Gastrocnemius medialis (tissue), 4 donors: Measurements from ENCODE around the gene ANKRD29. TPM values are rescaled to one million over a fixed set of nuclear protein-coding genes. Genes with fewer than 3 reads are reported as not detected.

Experiments
- ATAC-seq, 2 donors: fragments of 150-250 bp; one replicate each; pipeline ENCODE4 v1.9.1; 2016
- DNase-seq, 2 donors: peaks; one replicate each; pipeline ENCODE4 v3.0.0-alpha.2; 2019
- H3K27ac ChIP-seq, 4 donors: fragments of 200-600 bp; sonication (generic); 1 replicate in 1 of 4; 2 replicates in 3 of 4; pipeline ENCODE4 v1.5.1; 2016 to 2018; ENCODE audit warnings: mild to moderate bottlenecking in 2 of 4, moderate library complexity in 1 of 4
- H3K27me3 ChIP-seq, 3 donors: fragments of 200-600 bp; sonication (generic) in 2 of 3; 1 replicate in 1 of 3; 2 replicates in 2 of 3; pipeline versions ENCODE4 v1.5.1 to v1.6.0; 2016 to 2019; ENCODE audit warnings: mild to moderate bottlenecking in 1 of 3, moderate library complexity in 1 of 3
- H3K36me3 ChIP-seq, 2 donors: fragments of 200-600 bp; sonication (generic) in 1 of 2; one replicate each; pipeline ENCODE4 v1.5.1; 2017 to 2018
- H3K4me1 ChIP-seq, 2 donors: fragments of 200-600 bp; sonication (generic) in 1 of 2; one replicate each; pipeline ENCODE4 v1.5.1; 2016 to 2017; ENCODE audit warnings: mild to moderate bottlenecking in 2 of 2
- H3K4me3 ChIP-seq, 4 donors: fragments of 200-600 bp; sonication (generic) in 3 of 4; 1 replicate in 1 of 4; 2 replicates in 3 of 4; pipeline ENCODE4 v1.5.1; 2016 to 2019; ENCODE audit warnings: mild to moderate bottlenecking in 2 of 4
- H3K9me3 ChIP-seq, 3 donors: fragments of 200-600 bp; sonication (generic) in 2 of 3; 1 replicate in 1 of 3; 2 replicates in 2 of 3; pipeline ENCODE4 v1.5.1; 2016 to 2019
- POLR2A ChIP-seq, 2 donors: fragments of 450-650 bp; IDR thresholded peaks; one replicate each; pipeline ENCODE4 v1.6.1; 2017; ENCODE audit warnings: antibody characterized with exemption in 2 of 2, mild to moderate bottlenecking in 2 of 2, moderate library complexity in 2 of 2
- in situ Hi-C, 4 donors: fragments of 200-750 bp; cut with MboI; loops; one replicate each; pipeline versions ENCODE4 v1.15.0 to v1.8.0; 2017; ENCODE audit warnings: low sequenced_read_pairs in 4 of 4
- intact Hi-C: fragments of 100-400 bp; cut with DNase I; formaldehyde crosslinking; loops from one replicate; pipeline ENCODE4 v1.15.1; 2023; ENCODE audit warnings: low total_unique reads
- total RNA-seq, 4 donors: library from RNA; depleted of rRNA; stranded (reverse); fragments of >200 nt; gene quantifications; one replicate each; pipeline versions ENCODE4 v1.1.0 to v1.2.3, GENCODE V29; 2016
- TF ChIP-seq, protein P1 (sequence below), 5 experiments: fragments of 450-650 bp in 3 of 5; fragments of 200-600 bp in 2 of 5; sonication (generic) in 2 of 5; IDR thresholded peaks in 4 of 5; conservative IDR thresholded peaks in 1 of 5; 1 replicate in 4 of 5; 2 replicates in 1 of 5; pipeline ENCODE4 v1.5.1; 2016 to 2019; ENCODE audit warnings: antibody characterized with exemption in 5 of 5, mild to moderate bottlenecking in 3 of 5, moderate library complexity in 3 of 5

Gene ANKRD29
- total RNA-seq, 4 donors from 2014 or later = 0.93 to 2.8 (median 1.6) TPM

DNA sequence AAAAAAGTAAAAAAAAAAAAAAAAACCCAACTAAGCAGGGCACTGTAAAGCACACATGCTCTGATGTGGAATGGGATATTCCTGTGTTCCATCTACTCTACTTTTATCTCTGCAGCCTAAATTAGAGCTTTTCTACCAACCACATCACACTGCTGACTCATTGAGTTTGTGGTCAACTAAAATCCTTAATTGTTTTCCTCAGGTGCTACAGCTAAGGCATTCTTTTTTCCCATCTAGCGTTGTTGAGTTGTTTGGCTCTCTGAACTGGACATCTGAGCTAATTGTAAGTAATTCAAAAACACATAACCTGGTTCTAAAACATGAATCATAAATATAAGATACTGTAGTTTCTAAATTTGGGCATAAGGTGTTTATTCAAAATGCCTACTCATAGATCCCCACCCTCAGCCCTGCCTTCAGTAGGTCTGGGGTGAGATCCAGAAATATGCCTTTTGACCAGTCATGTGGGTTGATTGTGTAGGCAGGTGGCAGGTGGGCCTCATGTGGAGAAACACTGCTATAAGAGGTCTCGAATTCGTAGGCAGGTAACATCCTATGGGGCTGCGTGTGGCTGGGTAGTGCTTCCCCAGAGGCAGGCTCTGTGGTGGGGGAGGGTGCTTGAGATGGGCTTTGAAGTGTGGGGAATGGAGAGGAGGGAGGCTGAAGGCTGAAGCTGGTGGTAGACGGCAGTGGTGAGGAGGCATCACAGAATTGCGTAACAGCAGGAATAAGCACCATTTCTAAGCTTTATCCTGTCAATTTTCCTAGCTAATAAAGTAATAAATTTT lies 27.2 kb downstream of the ANKRD29 start:
- in situ Hi-C loops (loop anchor here in 2 of 4 donors (25.0 kb wide), 3 partner anchors 177 to 477 kb away; no protein-coding TSS in a partner anchor), intact Hi-C loops (no loop called here)
- no peak for TF ChIP-seq POLR2A (IDR thresholded peaks at IDR 0.05)
- TF ChIP-seq, protein P1, sequence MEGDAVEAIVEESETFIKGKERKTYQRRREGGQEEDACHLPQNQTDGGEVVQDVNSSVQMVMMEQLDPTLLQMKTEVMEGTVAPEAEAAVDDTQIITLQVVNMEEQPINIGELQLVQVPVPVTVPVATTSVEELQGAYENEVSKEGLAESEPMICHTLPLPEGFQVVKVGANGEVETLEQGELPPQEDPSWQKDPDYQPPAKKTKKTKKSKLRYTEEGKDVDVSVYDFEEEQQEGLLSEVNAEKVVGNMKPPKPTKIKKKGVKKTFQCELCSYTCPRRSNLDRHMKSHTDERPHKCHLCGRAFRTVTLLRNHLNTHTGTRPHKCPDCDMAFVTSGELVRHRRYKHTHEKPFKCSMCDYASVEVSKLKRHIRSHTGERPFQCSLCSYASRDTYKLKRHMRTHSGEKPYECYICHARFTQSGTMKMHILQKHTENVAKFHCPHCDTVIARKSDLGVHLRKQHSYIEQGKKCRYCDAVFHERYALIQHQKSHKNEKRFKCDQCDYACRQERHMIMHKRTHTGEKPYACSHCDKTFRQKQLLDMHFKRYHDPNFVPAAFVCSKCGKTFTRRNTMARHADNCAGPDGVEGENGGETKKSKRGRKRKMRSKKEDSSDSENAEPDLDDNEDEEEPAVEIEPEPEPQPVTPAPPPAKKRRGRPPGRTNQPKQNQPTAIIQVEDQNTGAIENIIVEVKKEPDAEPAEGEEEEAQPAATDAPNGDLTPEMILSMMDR (IDR thresholded peaks at IDR 0.05 in 4 of 5, conservative IDR thresholded peaks at IDR 0.05 in 1 of 5) = no peak
- ATAC-seq (no peak), DNase-seq (no peak)
- H3K4me3 ChIP-seq = no peak overlapping the region
- H3K4me1 ChIP-seq = no peaks in the 10 kb centered on the region
- no peaks in the 10 kb centered on the region for H3K27me3 ChIP-seq
- no peaks in the 10 kb centered on the region for H3K36me3 ChIP-seq
- H3K9me3 ChIP-seq = no peaks in the 10 kb centered on the region
- no peak overlapping the region for H3K27ac ChIP-seq

DNA sequence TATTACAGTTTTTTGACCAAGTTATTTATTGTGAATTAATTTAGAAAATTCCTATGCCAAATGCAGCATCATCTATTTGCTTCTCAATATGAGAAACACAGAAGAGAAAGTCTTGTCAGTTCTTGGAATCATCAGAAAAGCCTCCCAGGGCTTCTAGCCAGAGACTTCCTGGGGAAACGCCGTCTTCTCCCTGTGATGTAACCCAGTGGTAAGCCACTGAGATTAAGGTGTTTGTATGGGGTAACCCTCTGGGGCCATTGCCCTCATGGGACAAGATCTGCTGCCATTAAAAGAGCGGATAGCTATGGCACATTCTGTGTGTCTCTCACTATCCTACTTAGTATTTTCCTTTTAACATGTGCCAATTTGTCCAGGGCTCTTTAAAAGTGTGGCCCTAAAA lies 28.0 kb downstream of the ANKRD29 start:
- Histone ChIP-seq H3K36me3 (no peaks in the 10 kb centered on the region), H3K27me3 (no peaks in the 10 kb centered on the region), H3K4me3 (no peak overlapping the region), H3K4me1 (no peaks in the 10 kb centered on the region), H3K27ac (no peak overlapping the region), H3K9me3 (no peaks in the 10 kb centered on the region)
- TF ChIP-seq, protein P1 (IDR thresholded peaks at IDR 0.05 in 4 of 5, conservative IDR thresholded peaks at IDR 0.05 in 1 of 5) = no peak
- TF ChIP-seq POLR2A (IDR thresholded peaks at IDR 0.05) = no peak
- intact Hi-C loops (no loop called here), in situ Hi-C loops (loop anchor here in 2 of 4 donors (25.0 kb wide), 3 partner anchors 178 to 478 kb away; no protein-coding TSS in a partner anchor)
- DNase-seq (no peak), ATAC-seq (no peak)

DNA sequence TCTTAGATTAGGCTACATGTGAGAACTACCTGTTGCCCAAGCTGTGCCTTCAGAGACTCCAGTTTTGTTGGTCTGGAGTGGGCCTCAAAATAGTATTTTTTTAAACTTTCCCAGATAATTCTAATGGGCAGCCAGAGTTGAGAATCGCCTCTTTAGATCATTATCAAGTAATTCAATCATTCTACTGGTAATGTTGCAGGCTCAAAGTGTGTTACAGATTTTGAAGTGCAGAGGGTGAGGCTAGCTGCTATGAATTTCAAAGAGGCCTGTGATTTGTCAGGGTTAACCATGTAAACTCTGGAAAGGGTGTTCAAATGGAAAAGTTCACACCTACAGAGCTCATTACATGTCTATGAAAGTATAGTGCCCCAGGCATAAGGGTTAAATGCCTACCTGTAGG lies 30.1 kb downstream of the ANKRD29 start:
- H3K27ac ChIP-seq = no peak overlapping the region
- ATAC-seq = no peak
- in situ Hi-C loops (loop anchor here in 2 of 4 donors (25.0 kb wide), 3 partner anchors 180 to 480 kb away; no protein-coding TSS in a partner anchor), intact Hi-C loops (no loop called here)
- H3K4me3 ChIP-seq = no peak overlapping the region
- no peaks in the 10 kb centered on the region for H3K27me3 ChIP-seq
- TF ChIP-seq POLR2A (IDR thresholded peaks at IDR 0.05) = no peak
- TF ChIP-seq, protein P1 (IDR thresholded peaks at IDR 0.05 in 4 of 5, conservative IDR thresholded peaks at IDR 0.05 in 1 of 5) = no peak
- peaks cover 0 to 4% of the 10 kb centered on the region in 2 donors for H3K4me1 ChIP-seq
- no peaks in the 10 kb centered on the region for H3K36me3 ChIP-seq
- no peaks in the 10 kb centered on the region for H3K9me3 ChIP-seq
- DNase-seq = no peak

DNA sequence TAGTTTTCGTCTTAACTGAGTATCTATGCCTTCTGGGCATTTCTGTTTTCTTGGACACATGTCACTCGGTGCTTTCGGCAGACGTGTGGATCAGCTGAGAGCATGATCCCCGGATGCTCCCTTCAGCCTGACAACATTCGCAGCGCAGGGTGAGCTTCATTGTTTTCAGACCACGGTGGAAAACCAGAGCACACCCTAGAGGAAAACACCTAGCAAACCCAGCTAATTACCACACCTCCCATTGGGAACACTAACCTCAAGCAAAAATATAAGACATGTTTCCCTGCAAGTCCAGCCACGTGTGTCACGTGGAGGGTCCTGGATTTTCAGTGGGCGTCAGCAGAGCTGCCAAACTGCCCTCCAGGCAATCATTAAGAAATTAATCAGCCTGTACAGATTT lies 31.0 kb downstream of the ANKRD29 start:
- intact Hi-C loops = no loop called here
- Histone ChIP-seq H3K27ac (no peak overlapping the region), H3K4me3 (no peak overlapping the region), H3K36me3 (no peaks in the 10 kb centered on the region), H3K9me3 (no peaks in the 10 kb centered on the region), H3K4me1 (peaks cover 4 to 13% of the 10 kb centered on the region in 2 donors), H3K27me3 (no peaks in the 10 kb centered on the region)
- TF ChIP-seq POLR2A (IDR thresholded peaks at IDR 0.05) = no peak
- TF ChIP-seq, protein P1 (IDR thresholded peaks at IDR 0.05 in 4 of 5, conservative IDR thresholded peaks at IDR 0.05 in 1 of 5) = no peak
- no peak for ATAC-seq
- in situ Hi-C loops = loop anchor here in 2 of 4 donors (25.0 kb wide), 3 partner anchors 181 to 481 kb away; no protein-coding TSS in a partner anchor
- DNase-seq = no peak
